NCI-H446 treated with DMSO at 0.1 percent for 48 hours (cell line): ENCODE results near the gene DBNL.

ENCODE experiments used
- DNase-seq: peaks from one replicate; lab custom pipeline; 2025; lab: John Stamatoyannopoulos, UW

The DBNL gene

GRCh38 chr7:44100458-44101302, 56.2 kb downstream of the DBNL start:
- no peak for DNase-seq

- DNase-seq = no peak
Observed at GRCh38 chr7:44101303-44101965, 56.9 kb downstream of the DBNL start.

- no peak for DNase-seq
Observed at GRCh38 chr7:44101966-44102845, 57.7 kb downstream of the DBNL start.

- no peak for DNase-seq
Observed at GRCh38 chr7:44102846-44103565, 58.5 kb downstream of the DBNL start.

- DNase-seq = no peak
Observed at GRCh38 chr7:44103566-44103922, 59.0 kb downstream of the DBNL start.

- no peak for DNase-seq
Observed at GRCh38 chr7:44103923-44104859, 59.7 kb downstream of the DBNL start, which contains the start of gene AEBP1. Gene AEBP1 (plus strand): TSS chr7:44104345. CDS start chr7:44104666, 321 bp downstream.

- no peak for DNase-seq
Observed at GRCh38 chr7:44104860-44105771, 60.6 kb downstream of the DBNL start.

- DNase-seq = no peak
Observed at GRCh38 chr7:44105832-44106231, 61.3 kb downstream of the DBNL start.

- DNase-seq = no peak
Observed at GRCh38 chr7:44106311-44107065, 62.0 kb downstream of the DBNL start.

- DNase-seq = no peak
Observed at GRCh38 chr7:44107116-44107960, 62.8 kb downstream of the DBNL start.

- no peak for DNase-seq
Observed at GRCh38 chr7:44107961-44108767, 63.7 kb downstream of the DBNL start.

- no peak for DNase-seq
Observed at GRCh38 chr7:44108768-44109750, 64.6 kb downstream of the DBNL start.

- no peak for DNase-seq
Observed at GRCh38 chr7:44109991-44110390, 65.5 kb downstream of the DBNL start.

- DNase-seq = no peak
Observed at GRCh38 chr7:44110719-44111635, 66.5 kb downstream of the DBNL start.
